Activated T-helper 1 cell treated with Interleukin-2 at 50 U/mL for 16 hours (primary cell): ENCODE data around the gene PTX3.

Experiments
- DNase-seq: peaks from one replicate; pipeline ENCODE4 v3.0.0-alpha.2; 2020; ENCODE audit warnings: low read depth

PTX3 gene

GRCh38 chr3:157436583-157437291 is at the start of gene PTX3:
Gene PTX3 (plus strand): TSS chr3:157436850. CDS start chr3:157436934, 84 bp downstream.
- no peak for DNase-seq

- DNase-seq: no peak
Measured at GRCh38 chr3:157387708-157388435, 48.8 kb upstream of the PTX3 start.

GRCh38 chr3:157388976-157389375 is 47.7 kb upstream of the PTX3 start:
- DNase-seq: no peak

GRCh38 chr3:157390713-157391515 is 45.7 kb upstream of the PTX3 start:
- DNase-seq: no peak

- no peak for DNase-seq
Measured at GRCh38 chr3:157392104-157392503, 44.5 kb upstream of the PTX3 start.

GRCh38 chr3:157393113-157393512 is 43.5 kb upstream of the PTX3 start:
- DNase-seq: no peak

GRCh38 chr3:157394411-157394810 is 42.2 kb upstream of the PTX3 start:
- no peak for DNase-seq

- DNase-seq: no peak
Measured at GRCh38 chr3:157398598-157398997, 38.1 kb upstream of the PTX3 start.

GRCh38 chr3:157404381-157404780 is 32.3 kb upstream of the PTX3 start:
- no peak for DNase-seq

- no peak for DNase-seq
Measured at GRCh38 chr3:157405457-157405856, 31.2 kb upstream of the PTX3 start.

GRCh38 chr3:157406394-157406793 is 30.3 kb upstream of the PTX3 start:
- DNase-seq: no peak

GRCh38 chr3:157407769-157408168 is 28.9 kb upstream of the PTX3 start:
- no peak for DNase-seq

- no peak for DNase-seq
Measured at GRCh38 chr3:157408499-157409149, 28.0 kb upstream of the PTX3 start.

GRCh38 chr3:157409516-157409915 is 27.1 kb upstream of the PTX3 start:
- no peak for DNase-seq

- DNase-seq: no peak
Measured at GRCh38 chr3:157410945-157411344, 25.7 kb upstream of the PTX3 start.

- DNase-seq: no peak
Measured at GRCh38 chr3:157412323-157412855, 24.3 kb upstream of the PTX3 start.

GRCh38 chr3:157414861-157415260 is 21.8 kb upstream of the PTX3 start:
- no peak for DNase-seq

- no peak for DNase-seq
Measured at GRCh38 chr3:157416347-157417087, 20.1 kb upstream of the PTX3 start.

GRCh38 chr3:157417247-157417646 is 19.4 kb upstream of the PTX3 start:
- no peak for DNase-seq

- DNase-seq: no peak
Measured at GRCh38 chr3:157418104-157418503, 18.5 kb upstream of the PTX3 start.

- DNase-seq: no peak
Measured at GRCh38 chr3:157420606-157421130, 16.0 kb upstream of the PTX3 start.
